Psoas muscle (tissue), 8 donors: ENCODE data around the gene APBB1IP. TPM values are rescaled to one million over a fixed set of nuclear protein-coding genes. Genes with fewer than 3 reads are reported as not detected.
"Not testable (repeated sequence)": the region's sequence is repeated elsewhere in the genome, so short reads cannot be mapped to it uniquely, and the experiment has no call there.

Experiments used
- ATAC-seq, 4 donors: fragments of 200-7000 bp; cut with Tn5 transposase; one replicate each; pipeline ENCODE4 v1.9.1; 2020; ENCODE audit warnings: moderate library complexity in 3 of 4, mild to moderate bottlenecking in 2 of 4
- DNase-seq, 2 donors: peaks; one replicate each; pipeline ENCODE4 v3.0.0-alpha.2; 2020
- H3K27ac ChIP-seq: fragments of 200-600 bp; one replicate; pipeline ENCODE4 v1.8.0; 2022
- H3K27me3 ChIP-seq, 3 donors: fragments of 200-600 bp in 1 of 3; one replicate each; pipeline versions ENCODE4 v1.6.1 to v1.8.0; 2013 to 2022; ENCODE audit warnings: low read length in 2 of 3, mild to moderate bottlenecking in 2 of 3, moderate library complexity in 1 of 3; ENCODE audit not compliant: insufficient read depth in 3 of 3
- H3K36me3 ChIP-seq, 2 donors: fragments of 200-600 bp in 1 of 2; one replicate each; pipeline versions ENCODE4 v1.6.1 to v1.8.0; 2013 to 2022; ENCODE audit warnings: low read depth in 1 of 2, mild to moderate bottlenecking in 1 of 2, moderate library complexity in 1 of 2; ENCODE audit not compliant: insufficient read depth in 1 of 2
- H3K4me1 ChIP-seq: fragments of 200-600 bp; one replicate; pipeline ENCODE4 v1.8.0; 2022
- H3K4me3 ChIP-seq: fragments of 200-600 bp; one replicate; pipeline ENCODE4 v1.8.0; 2022; ENCODE audit warnings: mild to moderate bottlenecking
- H3K9me3 ChIP-seq: fragments of 200-600 bp; one replicate; pipeline ENCODE4 v1.8.0; 2022
- CTCF ChIP-seq: fragments of 200-600 bp; IDR thresholded peaks from one replicate; pipeline ENCODE4 v1.8.0; 2022; ENCODE audit warnings: antibody characterized with exemption
- WGBS, 3 donors: extraction: QIAGEN DNeasy Blood & Tissue Kit; methylation state at CpG; one replicate each; pipeline versions ENCODE4 v1.1.6 to v1.1.7; 2013; 5-methylcytosine and 5-hydroxymethylcytosine counted together
- intact Hi-C, 2 donors: fragments of 100-400 bp; cut with DNase I; formaldehyde crosslinking; loops; one replicate each; pipeline versions ENCODE4 v1.11.0 to v1.14.2; 2022
- polyA plus RNA-seq, 3 donors: library from polyadenylated mRNA; stranded (reverse); fragments of 200-250 nt; gene quantifications; one replicate each; pipeline ENCODE4 v1.2.3, GENCODE V29; 2013
- total RNA-seq, 4 donors: library from RNA; stranded (reverse); fragmentation: NEBNext Ultra II Directional in 2 of 4; extraction: Animal tissue kit (Norgen Biotek cat#: 25700) in 2 of 4; gene quantifications; one replicate each; pipeline versions ENCODE4 v1.2.1 to v1.2.4, GENCODE V29; 2021 to 2023
- donor health status: healthy with polysubstance abuse.
- donor health status: DM: no; HTN: no; CAD: no; lungs with moderate emphysema.
- donor health status: Bipolar disorder and iron deficiency.
- donor health status: healthy.
- donor health status: DM: yes; HTN: yes; CAD: no.
- donor health status: DM: no; HTN: no; CAD: no.
- donor health status: DM: no; HTN: no; CAD: no.
- donor health status: DM: yes; HTN: yes; CAD: no.

APBB1IP gene
- total and polyA plus RNA-seq, 7 donors = 0.25 to 2.8 (median 0.86) TPM

- no peak for ATAC-seq
- H3K36me3 ChIP-seq = no peaks in the 10 kb centered on the region
- H3K27ac ChIP-seq = no peak overlapping the region
- TF ChIP-seq CTCF = no peak
- intact Hi-C loops = no loop called here
- no peaks in the 10 kb centered on the region for H3K4me1 ChIP-seq
- WGBS, 3 donors = 65 to 84% (median 81%) methylated on average over 4 of the region's 4 CpGs
- H3K9me3 ChIP-seq = no peaks in the 10 kb centered on the region
- DNase-seq = no peak
- H3K4me3 ChIP-seq = no peak overlapping the region
- no peaks in the 10 kb centered on the region for H3K27me3 ChIP-seq
These were observed 50.2 kb downstream of the APBB1IP start for GRCh38 chr10:26488344-26488743.

- no peaks in the 10 kb centered on the region for H3K27me3 ChIP-seq
- 73 to 80% (median 76%) methylated on average over 5 of the region's 5 CpGs for WGBS, 3 donors
- H3K9me3 ChIP-seq = no peaks in the 10 kb centered on the region
- TF ChIP-seq CTCF = no peak
- H3K4me1 ChIP-seq = no peaks in the 10 kb centered on the region
- no peak for DNase-seq
- intact Hi-C loops = no loop called here
- no peak overlapping the region for H3K4me3 ChIP-seq
- no peak for ATAC-seq
- H3K27ac ChIP-seq = no peak overlapping the region
- H3K36me3 ChIP-seq = no peaks in the 10 kb centered on the region
These were observed 50.9 kb downstream of the APBB1IP start for GRCh38 chr10:26489081-26489480.

GRCh38 chr10:26490367-26490766, 52.2 kb downstream of the APBB1IP start:
- intact Hi-C loops, H3K9me3 ChIP-seq, ATAC-seq, H3K4me3 ChIP-seq, H3K27me3 ChIP-seq, H3K4me1 ChIP-seq, H3K27ac ChIP-seq, H3K36me3 ChIP-seq, DNase-seq: not testable (repeated sequence)
- 87 to 93% (median 91%) methylated on average over 7 of the region's 7 CpGs for WGBS, 3 donors

- H3K27ac ChIP-seq = no peak overlapping the region
- H3K9me3 ChIP-seq = no peaks in the 10 kb centered on the region
- 74 to 81% (median 80%) methylated on average over 3 of the region's 3 CpGs for WGBS, 3 donors
- ATAC-seq (no peak), DNase-seq (no peak)
- H3K4me1 ChIP-seq = no peaks in the 10 kb centered on the region
- no peaks in the 10 kb centered on the region for H3K36me3 ChIP-seq
- no peak overlapping the region for H3K4me3 ChIP-seq
- TF ChIP-seq CTCF = no peak
- no peaks in the 10 kb centered on the region for H3K27me3 ChIP-seq
- intact Hi-C loops = no loop called here
These were observed 53.1 kb downstream of the APBB1IP start for GRCh38 chr10:26491276-26491675.

- TF ChIP-seq CTCF = no peak
- Histone ChIP-seq H3K27me3 (no peaks in the 10 kb centered on the region), H3K27ac (no peak overlapping the region)
These were observed 53.8 kb downstream of the APBB1IP start for GRCh38 chr10:26491934-26492333.

GRCh38 chr10:26492725-26493124, 54.6 kb downstream of the APBB1IP start:
- ATAC-seq, H3K9me3 ChIP-seq, H3K27me3 ChIP-seq, intact Hi-C loops, H3K4me3 ChIP-seq, DNase-seq, H3K4me1 ChIP-seq, H3K36me3 ChIP-seq, H3K27ac ChIP-seq: not testable (repeated sequence)
- WGBS, 3 donors = 73 to 81% (median 78%) methylated on average over 8 to 9 of the region's 9 CpGs

More at GRCh38 chr10:26491934-26492333, 53.8 kb downstream of the APBB1IP start:
- intact Hi-C loops = no loop called here
- Histone ChIP-seq H3K9me3 (no peaks in the 10 kb centered on the region), H3K4me1 (no peaks in the 10 kb centered on the region), H3K4me3 (no peak overlapping the region), H3K36me3 (no peaks in the 10 kb centered on the region)
- WGBS, 3 donors = 28 to 38% (median 29%) methylated on average over 3 of the region's 3 CpGs
- DNase-seq (no peak), ATAC-seq (no peak)
